PC-9 (cell line): ENCODE data around the gene ENTPD3. TPM values are rescaled to one million over a fixed set of nuclear protein-coding genes. Genes with fewer than 3 reads are reported as not detected.

ENCODE experiments used
- BruUV-seq: library from RNA; stranded (reverse); fragments of 400-500 nt; replicated peaks from 2 replicates; lab custom pipeline; 2021; lab: Mats Ljungman, UMichigan
- CTCF ChIA-PET: fragments of 300-600 bp; sonication (Branson Sonifier 250); formaldehyde crosslinking; loops from one replicate; lab custom pipeline; 2022; ENCODE audit warnings: antibody characterized with exemption; lab: Charles Lee
- POLR2A ChIA-PET: fragments of 300-600 bp; sonication (Branson Sonifier 250); formaldehyde crosslinking; loops from one replicate; lab custom pipeline; 2022; ENCODE audit warnings: antibody characterized with exemption; ENCODE audit not compliant: unreplicated experiment; lab: Charles Lee
- DNase-seq, 2 experiments: peaks; one replicate each; pipeline versions ENCODE4 v3.0.0 to v3.0.0-alpha.2; 2015 to 2022; ENCODE audit warnings: mixed read lengths in 1 of 2
- H2AFZ ChIP-seq: fragments of 200-600 bp; sonication (generic); 2 replicates; pipeline ENCODE4 v1.8.1; 2017; ENCODE audit warnings: antibody characterized with exemption
- H3F3A ChIP-seq: fragments of 200-600 bp; sonication (generic); 2 replicates; pipeline ENCODE4 v1.8.1; 2017; ENCODE audit warnings: antibody characterized with exemption, mild to moderate bottlenecking, low read depth; ENCODE audit not compliant: insufficient read depth
- H3K27ac ChIP-seq: fragments of 200-600 bp; sonication (generic); 2 replicates; pipeline ENCODE4 v1.6.1; 2016; ENCODE audit warnings: mixed run types
- H3K27me3 ChIP-seq: fragments of 200-600 bp; sonication (generic); 2 replicates; pipeline ENCODE4 v1.6.1; 2016; ENCODE audit warnings: low read depth, mixed run types; ENCODE audit not compliant: insufficient read depth
- H3K36me3 ChIP-seq: fragments of 200-600 bp; sonication (generic); 2 replicates; pipeline ENCODE4 v1.6.1; 2016; ENCODE audit warnings: low read depth, mixed run types
- H3K4me1 ChIP-seq: fragments of 200-600 bp; sonication (generic); replicated peaks from 2 replicates; pipeline ENCODE4 v1.6.1; 2016; ENCODE audit warnings: mixed run types; ENCODE audit not compliant: insufficient read depth
- H3K4me2 ChIP-seq: fragments of 200-600 bp; sonication (generic); 2 replicates; pipeline ENCODE4 v1.6.1; 2017; ENCODE audit warnings: mixed run types
- H3K4me3 ChIP-seq: fragments of 200-600 bp; sonication (generic); 2 replicates; pipeline ENCODE4 v1.6.1; 2016; ENCODE audit warnings: mixed run types
- H3K79me2 ChIP-seq: fragments of 200-600 bp; sonication (generic); 2 replicates; pipeline ENCODE4 v1.6.1; 2017; ENCODE audit warnings: low read depth, mixed run types
- H3K9me2 ChIP-seq: fragments of 200-600 bp; sonication (generic); 2 replicates; pipeline ENCODE4 v1.8.1; 2017; ENCODE audit warnings: mild to moderate bottlenecking; ENCODE audit not compliant: insufficient read depth
- H3K9me3 ChIP-seq: fragments of 200-600 bp; sonication (generic); 2 replicates; pipeline ENCODE4 v1.8.1; 2016; ENCODE audit warnings: low read depth; ENCODE audit not compliant: insufficient read depth
- H4K20me1 ChIP-seq: fragments of 200-600 bp; sonication (generic); 2 replicates; pipeline ENCODE4 v1.8.1; 2017; ENCODE audit not compliant: insufficient read depth
- EZH2 ChIP-seq: fragments of 200-600 bp; sonication (generic); IDR thresholded peaks from 2 replicates; pipeline ENCODE4 v1.8.0; 2017; ENCODE audit warnings: antibody characterized with exemption, low read depth
- intact Hi-C: fragments of 100-400 bp; cut with micrococcal nuclease; formaldehyde crosslinking; loops from one replicate; pipeline ENCODE4 v1.10.0; 2022; ENCODE audit not compliant: unreplicated experiment
- total RNA-seq: library from RNA; stranded (reverse); gene quantifications from 2 replicates; pipeline ENCODE4 v1.2.3, GENCODE V29; 2021
- TF ChIP-seq, protein P1 (sequence below): fragments of 200-600 bp; sonication (generic); conservative IDR thresholded peaks from 2 replicates; pipeline ENCODE4 v1.6.1; 2017; ENCODE audit warnings: mixed run types, antibody characterized with exemption, mild to moderate bottlenecking, moderate library complexity

The ENTPD3 gene
- total RNA-seq, 1 experiment from 2014 or later: not detected

DNA sequence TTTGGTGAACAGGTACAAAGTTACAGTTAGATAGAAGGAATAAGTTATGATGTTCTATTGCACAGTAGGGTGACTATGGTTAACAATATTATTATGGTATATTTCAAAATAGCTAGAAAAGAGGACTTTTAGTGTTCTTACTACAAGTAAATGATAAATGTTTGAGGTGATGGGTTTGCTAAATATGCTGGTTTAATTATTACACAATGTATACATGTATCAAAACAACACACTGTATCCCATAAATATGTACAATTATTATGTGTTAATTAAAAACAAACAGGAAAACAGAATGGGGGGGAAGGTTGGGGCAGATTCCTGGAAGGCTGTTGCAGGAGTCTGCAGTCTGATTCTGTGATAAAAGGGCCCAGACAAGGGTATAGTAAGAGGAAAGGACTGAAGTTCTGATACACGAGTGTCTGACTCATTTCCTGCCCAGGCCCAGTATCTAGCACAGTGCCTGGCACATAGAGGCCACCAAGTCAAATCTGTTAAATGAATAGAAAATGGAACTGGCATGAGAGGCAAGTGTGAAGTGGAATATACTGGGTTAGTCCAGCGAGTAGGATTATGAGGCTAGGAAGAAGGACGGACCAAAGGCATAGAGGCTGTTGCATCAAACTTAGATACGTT, 7.2 kb upstream of the ENTPD3 start:
- Histone ChIP-seq H2AFZ (no peak overlapping the region), H3K9me2 (no peaks in the 10 kb centered on the region), H3K79me2 (no peaks in the 10 kb centered on the region), H3K4me3 (no peak overlapping the region), H3K4me1 (peaks cover 11% of the 10 kb centered on the region; the same call in 1 of the 2 replicates), H3K27me3 (no peaks in the 10 kb centered on the region), H3K9me3 (no peaks in the 10 kb centered on the region; the same call in 1 of the 2 replicates), H3K4me2 (no peak overlapping the region), H3K27ac (no peak overlapping the region), H3F3A (no peaks in the 10 kb centered on the region), H4K20me1 (no peaks in the 10 kb centered on the region), H3K36me3 (no peaks in the 10 kb centered on the region)
- CTCF ChIA-PET: no interaction called here
- TF ChIP-seq, protein P1, sequence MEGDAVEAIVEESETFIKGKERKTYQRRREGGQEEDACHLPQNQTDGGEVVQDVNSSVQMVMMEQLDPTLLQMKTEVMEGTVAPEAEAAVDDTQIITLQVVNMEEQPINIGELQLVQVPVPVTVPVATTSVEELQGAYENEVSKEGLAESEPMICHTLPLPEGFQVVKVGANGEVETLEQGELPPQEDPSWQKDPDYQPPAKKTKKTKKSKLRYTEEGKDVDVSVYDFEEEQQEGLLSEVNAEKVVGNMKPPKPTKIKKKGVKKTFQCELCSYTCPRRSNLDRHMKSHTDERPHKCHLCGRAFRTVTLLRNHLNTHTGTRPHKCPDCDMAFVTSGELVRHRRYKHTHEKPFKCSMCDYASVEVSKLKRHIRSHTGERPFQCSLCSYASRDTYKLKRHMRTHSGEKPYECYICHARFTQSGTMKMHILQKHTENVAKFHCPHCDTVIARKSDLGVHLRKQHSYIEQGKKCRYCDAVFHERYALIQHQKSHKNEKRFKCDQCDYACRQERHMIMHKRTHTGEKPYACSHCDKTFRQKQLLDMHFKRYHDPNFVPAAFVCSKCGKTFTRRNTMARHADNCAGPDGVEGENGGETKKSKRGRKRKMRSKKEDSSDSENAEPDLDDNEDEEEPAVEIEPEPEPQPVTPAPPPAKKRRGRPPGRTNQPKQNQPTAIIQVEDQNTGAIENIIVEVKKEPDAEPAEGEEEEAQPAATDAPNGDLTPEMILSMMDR: no peak
- TF ChIP-seq EZH2: no peak
- intact Hi-C loops: no loop called here
- POLR2A ChIA-PET: no interaction called here
- no TSS peak for BruUV-seq
- DNase-seq: no peak

DNA sequence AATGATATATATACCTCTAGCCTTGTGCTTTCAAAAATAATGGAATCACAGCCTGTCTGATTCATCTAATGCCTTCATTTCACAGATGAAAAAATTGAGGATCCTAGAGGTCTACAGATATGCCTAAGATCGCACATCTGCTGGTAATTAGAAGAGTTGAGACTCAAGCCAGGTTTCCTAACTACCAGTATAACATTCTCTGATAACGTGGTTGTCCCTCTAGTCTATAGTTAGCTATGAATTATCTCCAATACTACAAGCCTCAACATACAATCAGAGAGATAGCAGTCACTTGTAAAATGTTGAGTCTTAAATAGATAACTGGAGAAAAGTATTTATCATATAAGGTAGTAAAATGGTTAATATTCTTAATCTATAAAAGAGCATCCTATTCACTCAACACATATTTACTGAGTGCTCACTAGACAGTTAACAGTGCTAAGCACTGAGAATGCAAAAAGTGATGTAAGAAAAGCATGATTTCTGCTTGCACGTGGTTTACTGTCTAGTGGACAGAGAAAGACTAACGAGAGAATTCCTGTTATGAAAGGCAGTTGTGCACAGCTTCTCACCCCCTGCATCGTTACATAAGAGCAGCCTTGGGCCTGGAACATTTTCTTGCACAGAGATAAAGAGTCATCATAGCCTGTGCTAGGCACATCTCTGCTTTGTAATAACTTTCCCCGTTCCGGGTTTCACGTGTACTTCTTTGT, 4.9 kb upstream of the ENTPD3 start:
- CTCF ChIA-PET: no interaction called here

DNA sequence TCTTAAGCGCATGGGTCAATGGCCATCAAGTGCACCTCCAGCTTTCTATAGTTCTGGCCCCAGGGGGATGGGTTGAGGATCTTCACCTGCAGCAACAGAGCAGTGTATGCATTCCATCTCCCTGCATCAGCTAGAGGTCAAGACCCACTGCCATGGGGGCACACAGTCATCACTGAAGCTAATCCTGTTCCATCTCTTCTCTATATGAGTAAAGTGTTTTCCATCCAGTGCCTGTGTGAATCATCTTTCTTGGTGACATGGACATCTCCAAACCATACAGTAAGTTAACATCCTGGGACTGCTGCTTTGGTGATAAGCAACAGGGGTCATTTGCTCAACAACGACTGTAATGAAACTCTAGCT, 4.4 kb upstream of the ENTPD3 start:
- Histone ChIP-seq H4K20me1 (no peaks in the 10 kb centered on the region), H3F3A (no peaks in the 10 kb centered on the region), H2AFZ (no peak overlapping the region), H3K36me3 (no peaks in the 10 kb centered on the region), H3K9me2 (no peaks in the 10 kb centered on the region), H3K4me2 (peak overlapping the region; percentile 13; the same call in 1 of the 2 replicates), H3K27ac (no peak overlapping the region; the same call in 1 of the 2 replicates), H3K79me2 (no peaks in the 10 kb centered on the region), H3K9me3 (no peaks in the 10 kb centered on the region; the same call in 1 of the 2 replicates), H3K4me1 (peaks cover 11% of the 10 kb centered on the region; the same call in 1 of the 2 replicates), H3K27me3 (no peaks in the 10 kb centered on the region), H3K4me3 (no peak overlapping the region)
- intact Hi-C loops: no loop called here
- CTCF ChIA-PET: no interaction called here
- TF ChIP-seq, protein P1: no peak
- TF ChIP-seq EZH2: no peak
- no TSS peak for BruUV-seq
- POLR2A ChIA-PET: no interaction called here
- peak in 1 of 2 experiments; percentile 75 for DNase-seq

More for the DNA sequence above, 4.9 kb upstream of the ENTPD3 start:
- no peaks in the 10 kb centered on the region for H3K9me2 ChIP-seq
- no peak overlapping the region for H2AFZ ChIP-seq
- no peaks in the 10 kb centered on the region for H4K20me1 ChIP-seq
- POLR2A ChIA-PET: no interaction called here
- intact Hi-C loops: no loop called here
- no TSS peak for BruUV-seq
- H3K4me3 ChIP-seq: no peak overlapping the region
- H3K27ac ChIP-seq: no peak overlapping the region
- no peaks in the 10 kb centered on the region for H3K36me3 ChIP-seq
- no peaks in the 10 kb centered on the region; the same call in 1 of the 2 replicates for H3K9me3 ChIP-seq
- no peaks in the 10 kb centered on the region for H3K27me3 ChIP-seq
- H3K4me1 ChIP-seq: peaks cover 11% of the 10 kb centered on the region; the same call in 1 of the 2 replicates
- no peaks in the 10 kb centered on the region for H3F3A ChIP-seq
- H3K4me2 ChIP-seq: peak overlapping the region; percentile 13; the same call in 1 of the 2 replicates
- TF ChIP-seq, protein P1: no peak
- no peak for TF ChIP-seq EZH2
- no peak for DNase-seq
- no peaks in the 10 kb centered on the region for H3K79me2 ChIP-seq
